ENCODE results near the gene FRS3.

- no peak for TF ChIP-seq GATA3 (IDR thresholded peaks at IDR 0.05; ENCODE audit: low read depth, low read length)
- no peak for TF ChIP-seq GATA2 (IDR thresholded peaks at IDR 0.05; ENCODE audit: low read depth, low read length)
These were observed 19.8 kb upstream of the FRS3 start for GRCh38 chr6:41799559-41799911.
